GM18868 (cell line): Measurements from ENCODE around the gene MYCBP2.

Source experiments
- ATAC-seq: cut with Tn5 transposase; IDR thresholded peaks from one replicate; pipeline ENCODE4 v1.9.1; 2021; ENCODE audit warnings: mild to moderate bottlenecking, moderate library complexity; ENCODE audit not compliant: unreplicated experiment

Gene MYCBP2

DNA sequence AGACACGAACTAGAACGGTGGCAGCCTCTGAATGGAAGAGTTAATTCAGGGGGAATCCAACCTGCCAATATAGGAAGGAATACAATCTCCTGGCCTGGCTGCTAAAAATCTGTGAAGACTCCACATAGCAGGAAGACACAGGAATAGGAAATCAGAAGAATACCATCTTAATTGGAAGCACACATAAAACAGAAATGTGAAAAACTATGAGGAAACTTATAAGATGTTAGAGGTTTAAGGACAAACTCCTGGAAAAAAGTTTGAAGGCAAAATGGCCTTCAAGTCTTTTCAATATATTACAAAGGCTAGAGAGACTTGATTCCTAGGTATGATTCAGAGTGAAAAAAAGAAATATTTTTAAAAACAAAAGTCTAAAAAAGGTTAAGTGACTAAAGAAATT lies 221.8 kb downstream of the MYCBP2 start:
- ATAC-seq, result no peak

- ATAC-seq, result no peak
Measured at GRCh38 chr13:77099415-77099814, 227.5 kb downstream of the MYCBP2 start.

DNA sequence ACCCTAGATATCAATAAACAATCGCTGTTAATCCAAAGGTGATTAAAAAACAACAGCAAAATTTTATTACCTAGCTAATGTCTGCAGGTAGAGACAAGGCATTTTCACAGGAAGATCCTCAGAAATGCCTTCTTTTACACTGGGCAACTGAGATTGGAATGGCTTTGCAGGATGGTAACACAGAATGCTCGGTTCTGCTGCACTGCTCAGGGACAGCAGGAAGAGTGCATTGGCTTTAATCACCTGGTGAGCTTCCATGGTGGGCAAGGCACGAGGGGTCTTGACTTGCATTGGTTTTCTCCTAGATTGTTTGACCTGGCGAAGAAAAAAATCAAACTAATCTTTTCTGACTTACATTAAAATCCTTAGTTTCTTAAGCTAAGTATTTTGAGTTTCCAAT lies 231.6 kb downstream of the MYCBP2 start:
- ATAC-seq, result no peak

GRCh38 chr13:77094773-77095172 lies 232.1 kb downstream of the MYCBP2 start:
- no peak for ATAC-seq

GRCh38 chr13:77093735-77094134 lies 233.2 kb downstream of the MYCBP2 start:
- ATAC-seq, result no peak

GRCh38 chr13:77084755-77085154 lies 242.1 kb downstream of the MYCBP2 start:
- ATAC-seq, result no peak

DNA sequence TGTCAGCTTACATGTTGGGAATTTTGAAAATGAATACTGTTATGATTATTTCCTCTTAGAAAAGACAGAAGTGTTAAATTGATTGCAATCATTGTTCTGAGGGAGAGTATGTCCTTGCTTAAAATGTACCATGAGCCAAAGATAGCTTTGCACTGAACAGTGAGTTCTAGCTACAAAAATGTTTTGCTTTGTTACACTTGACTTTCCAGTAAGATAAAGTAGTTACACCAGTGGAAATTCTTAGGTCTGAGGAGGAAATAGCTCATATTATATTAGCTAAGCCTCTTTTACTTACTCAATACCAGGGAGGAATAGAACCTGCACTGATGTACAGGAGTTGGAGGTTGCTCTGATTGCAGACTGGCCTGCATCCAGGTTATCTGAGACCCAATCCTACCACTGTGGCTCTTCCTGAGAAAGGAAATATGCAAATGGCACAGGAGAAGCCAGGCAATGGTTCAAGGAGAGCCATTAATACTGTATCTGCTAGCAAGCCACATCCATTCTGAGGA lies 246.9 kb downstream of the MYCBP2 start:
- no peak for ATAC-seq

- ATAC-seq, result no peak
Measured at GRCh38 chr13:77067519-77067918, 259.4 kb downstream of the MYCBP2 start.

GRCh38 chr13:77065461-77066147 lies 261.3 kb downstream of the MYCBP2 start:
- no peak for ATAC-seq

DNA sequence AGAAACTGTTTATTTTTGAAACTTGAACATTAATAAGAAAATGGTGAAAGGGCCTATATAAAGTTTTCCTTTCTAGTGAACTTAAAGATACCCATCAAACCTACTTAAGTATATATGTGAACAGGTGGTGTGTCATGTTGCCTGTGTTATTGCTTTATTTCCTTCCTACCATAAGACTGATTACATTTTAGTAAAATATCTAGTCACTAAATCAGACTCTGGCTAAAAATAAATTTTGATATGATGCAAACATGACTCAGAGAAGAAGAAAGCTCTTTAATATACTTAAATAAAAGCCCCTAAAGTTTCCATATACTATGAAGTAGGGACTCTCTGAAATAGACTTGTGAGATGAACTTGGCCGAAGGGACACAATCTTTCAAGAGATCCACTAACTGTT lies 264.8 kb downstream of the MYCBP2 start:
- ATAC-seq, result no peak

GRCh38 chr13:77061362-77061761 lies 265.5 kb downstream of the MYCBP2 start:
- no peak for ATAC-seq

GRCh38 chr13:77056886-77057285 lies 270.0 kb downstream of the MYCBP2 start:
- no peak for ATAC-seq

- ATAC-seq, result no peak
Measured at GRCh38 chr13:77056382-77056781, 270.5 kb downstream of the MYCBP2 start.

GRCh38 chr13:77055158-77055557 lies 271.7 kb downstream of the MYCBP2 start:
- no peak for ATAC-seq

- no peak for ATAC-seq
Measured at GRCh38 chr13:77053192-77053591, 273.7 kb downstream of the MYCBP2 start.

DNA sequence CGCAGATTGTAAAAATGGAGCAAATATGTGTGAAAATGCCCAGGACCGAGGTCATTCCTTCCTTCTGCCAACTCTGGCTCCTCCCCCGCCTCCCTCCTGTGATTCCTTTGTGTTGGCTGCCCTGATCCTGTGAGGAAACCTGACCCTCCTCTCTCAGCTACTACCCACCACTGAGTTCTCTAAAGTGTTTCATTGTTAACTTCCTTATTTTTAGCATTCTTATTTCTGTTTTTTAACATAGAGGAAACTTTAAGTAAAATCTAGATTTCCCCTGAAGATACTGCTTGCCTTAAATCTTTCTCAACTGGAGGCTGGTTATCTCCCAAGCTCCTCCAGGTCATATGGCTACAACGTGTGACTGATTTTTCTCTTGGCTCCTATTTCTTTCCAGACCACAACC lies 278.2 kb downstream of the MYCBP2 start:
- ATAC-seq, result no peak

DNA sequence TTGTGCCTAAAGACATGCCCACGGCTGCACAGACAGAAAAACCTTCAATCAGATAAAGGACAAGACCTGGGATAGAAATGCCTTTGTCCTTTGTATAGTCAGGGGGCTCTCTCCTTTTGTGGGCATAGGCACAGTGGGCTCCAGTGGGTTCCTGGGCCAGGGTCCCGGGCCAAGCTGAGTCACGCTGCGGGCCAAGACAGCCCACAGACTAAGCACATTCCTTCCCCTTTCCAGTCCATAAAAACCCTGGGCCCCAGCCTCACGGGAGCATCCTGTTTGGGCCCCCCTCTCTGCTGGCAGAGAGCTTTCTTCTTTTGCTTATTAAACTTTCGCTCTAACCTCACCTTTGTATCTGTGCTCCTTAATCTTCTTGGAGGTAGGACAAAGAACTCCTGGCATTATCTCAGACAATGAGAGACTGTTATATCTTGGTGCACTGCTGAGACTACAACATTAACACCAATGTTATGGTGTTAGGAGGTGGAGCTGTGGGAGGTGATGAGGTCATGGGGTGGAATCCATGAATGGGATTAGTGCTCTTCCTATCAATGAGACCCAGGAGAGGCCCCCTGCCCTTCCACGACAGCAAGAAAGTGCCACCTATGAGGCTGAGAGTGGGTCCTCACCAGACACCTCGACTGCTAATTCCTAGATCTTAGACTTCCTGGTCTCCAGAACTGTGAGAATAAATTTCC lies 279.1 kb downstream of the MYCBP2 start:
- ATAC-seq, result no peak

DNA sequence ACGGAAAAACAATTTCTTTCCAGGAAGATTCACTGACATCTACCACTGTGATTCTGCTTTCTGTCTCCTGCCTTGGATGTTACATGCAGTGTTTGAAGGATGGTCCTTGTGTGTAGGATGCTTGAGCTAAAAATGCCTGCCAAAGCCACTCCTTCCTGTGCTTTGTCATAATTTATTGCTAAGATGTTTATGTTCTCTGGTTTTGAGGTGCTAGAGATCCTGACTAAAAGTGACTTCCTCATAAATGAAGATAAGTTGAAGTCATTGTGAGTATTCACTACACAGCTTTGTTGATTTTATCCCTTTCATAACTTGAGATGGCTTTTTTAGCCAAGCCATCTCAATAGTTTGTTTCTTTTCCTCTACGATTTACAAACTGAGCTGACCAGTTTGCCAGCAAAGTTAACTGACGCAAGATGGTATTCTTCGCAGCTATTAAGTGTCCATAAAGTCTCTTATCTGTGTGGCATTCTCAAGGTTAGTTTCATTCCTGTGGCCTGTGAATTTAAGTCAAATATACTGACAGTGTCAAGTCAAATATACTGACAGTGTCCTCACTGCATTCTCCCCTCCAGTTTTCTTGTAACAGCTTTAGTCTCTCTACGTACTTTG lies 284.2 kb downstream of the MYCBP2 start:
- ATAC-seq, result no peak

DNA sequence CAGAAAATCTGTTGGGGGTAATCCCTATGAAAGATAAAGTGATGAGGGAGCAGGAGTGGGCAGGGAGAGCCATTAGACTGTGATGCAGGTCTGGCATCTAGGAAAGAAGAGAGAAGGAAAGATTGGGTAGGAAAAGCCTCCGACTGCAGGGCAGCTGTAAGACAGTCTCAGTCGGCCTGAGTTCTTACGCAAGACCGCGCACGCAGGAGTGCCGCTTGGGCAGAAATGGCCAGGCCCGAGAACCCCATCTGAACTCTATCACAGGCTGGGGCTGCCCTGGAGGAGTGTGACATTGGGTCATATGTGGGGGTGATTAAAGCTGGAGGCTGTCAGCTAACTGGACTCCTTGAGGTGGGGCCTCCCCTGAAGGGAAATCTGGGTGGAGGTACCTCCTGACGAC lies 286.1 kb downstream of the MYCBP2 start:
- no peak for ATAC-seq

GRCh38 chr13:77040076-77040475 lies 286.8 kb downstream of the MYCBP2 start:
- no peak for ATAC-seq

GRCh38 chr13:77038907-77039480 lies 287.9 kb downstream of the MYCBP2 start:
- ATAC-seq, result no peak

GRCh38 chr13:77036279-77036678 lies 290.6 kb downstream of the MYCBP2 start:
- ATAC-seq, result no peak
